ENCODE results near the gene BRK1. TPM values are rescaled to one million over a fixed set of nuclear protein-coding genes. Genes with fewer than 3 reads are reported as not detected.

The BRK1 gene
- polyA plus RNA-seq, 1 of the 3 experiments (the other 2 are of a cell fraction), result 211 TPM

DNA sequence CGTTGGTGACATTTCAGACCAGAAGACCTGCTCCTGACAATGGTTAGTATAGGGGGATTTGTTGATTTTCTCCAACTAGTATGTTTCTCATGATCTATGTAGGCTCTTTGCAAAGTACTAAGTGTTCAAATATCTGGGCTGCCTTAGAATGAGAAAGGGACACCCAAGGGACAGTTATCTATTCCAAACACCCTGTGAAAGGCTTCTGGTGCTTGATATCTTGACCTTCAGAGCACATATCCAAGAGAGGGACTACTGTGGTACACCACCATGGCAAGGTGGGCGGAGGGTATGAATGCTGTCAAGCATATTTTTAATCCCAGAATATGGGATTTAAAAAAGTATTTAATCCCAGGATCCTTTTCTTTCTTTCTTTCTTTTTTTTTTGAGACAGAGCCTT is 8.6 kb upstream of the BRK1 start:
- POLR2A ChIA-PET, result interaction anchor here (0.5 kb wide), 1 partner anchor 9 kb away, joined by 3 read pairs; no protein-coding TSS in a partner anchor
- no peaks in the 10 kb centered on the region for H3K27me3 ChIP-seq (ENCODE audit: insufficient read depth)
- WGBS (ENCODE audit: low lambda C conversion rate), result 59% methylated on average over 2 of the region's 2 CpGs

GRCh38 chr3:10108091-10108490 is 7.4 kb upstream of the BRK1 start, which contains the start of gene FANCD2OS:
FANCD2OS (minus strand) TSS chr3:10108255; CDS start chr3:10104774, 3,481 bp downstream.
- Histone ChIP-seq H3K4me3 (ENCODE audit: low read depth in 2 of 2, low read length in 1 of 2) (no peak within 1 kb of the TSS), H3K9me3 (no peaks in the 10 kb centered on the region), H3K4me2 (no peak within 1 kb of the TSS), H3K27ac (ENCODE audit: low read depth in 2 of 2, low read length in 1 of 2) (no peak within 1 kb of the TSS), H3K9ac (no peak within 1 kb of the TSS), H4K20me1 (ENCODE audit: insufficient read depth) (no peaks in the 10 kb centered on the region), H3F3A (replicated peaks; ENCODE audit: insufficient read depth) (no peaks in the 10 kb centered on the region), H3K36me3 (replicated peaks in 1 of 2; ENCODE audit: control insufficient read depth in 1 of 2, insufficient read depth in 2 of 2, low read length in 1 of 2) (no peaks in the 10 kb centered on the region), H3K4me1 (ENCODE audit: control insufficient read depth in 1 of 2, insufficient read depth in 2 of 2, low read depth in 1 of 2, low read length in 1 of 2) (no peaks in the 10 kb centered on the region), H3K79me2 (ENCODE audit: insufficient read depth) (no peaks in the 10 kb centered on the region), H2AFZ (ENCODE audit: low read depth) (no peak within 1 kb of the TSS), H3K9me2 (no peaks in the 10 kb centered on the region), H3K27me3 (ENCODE audit: insufficient read depth) (no peaks in the 10 kb centered on the region)
- 100% methylated on average over 4 of the region's 28 CpGs for WGBS (ENCODE audit: low lambda C conversion rate)
- POLR2A ChIA-PET, result no interaction called here
- CTCF ChIA-PET, result no interaction called here
- DNase-seq, result no peak
- no peak for TF ChIP-seq MXI1 (IDR thresholded peaks at IDR 0.05; ENCODE audit: low read depth, low read length)
- TF ChIP-seq ZBTB33 (IDR thresholded peaks at IDR 0.05; ENCODE audit: borderline replicate concordance, low read depth), result no peak
- TF ChIP-seq USF1 (IDR thresholded peaks at IDR 0.05; ENCODE audit: borderline replicate concordance, low read depth), result no peak
- TF ChIP-seq MAX (IDR thresholded peaks at IDR 0.05; ENCODE audit: low read depth), result no peak
- TF ChIP-seq, protein P1, sequence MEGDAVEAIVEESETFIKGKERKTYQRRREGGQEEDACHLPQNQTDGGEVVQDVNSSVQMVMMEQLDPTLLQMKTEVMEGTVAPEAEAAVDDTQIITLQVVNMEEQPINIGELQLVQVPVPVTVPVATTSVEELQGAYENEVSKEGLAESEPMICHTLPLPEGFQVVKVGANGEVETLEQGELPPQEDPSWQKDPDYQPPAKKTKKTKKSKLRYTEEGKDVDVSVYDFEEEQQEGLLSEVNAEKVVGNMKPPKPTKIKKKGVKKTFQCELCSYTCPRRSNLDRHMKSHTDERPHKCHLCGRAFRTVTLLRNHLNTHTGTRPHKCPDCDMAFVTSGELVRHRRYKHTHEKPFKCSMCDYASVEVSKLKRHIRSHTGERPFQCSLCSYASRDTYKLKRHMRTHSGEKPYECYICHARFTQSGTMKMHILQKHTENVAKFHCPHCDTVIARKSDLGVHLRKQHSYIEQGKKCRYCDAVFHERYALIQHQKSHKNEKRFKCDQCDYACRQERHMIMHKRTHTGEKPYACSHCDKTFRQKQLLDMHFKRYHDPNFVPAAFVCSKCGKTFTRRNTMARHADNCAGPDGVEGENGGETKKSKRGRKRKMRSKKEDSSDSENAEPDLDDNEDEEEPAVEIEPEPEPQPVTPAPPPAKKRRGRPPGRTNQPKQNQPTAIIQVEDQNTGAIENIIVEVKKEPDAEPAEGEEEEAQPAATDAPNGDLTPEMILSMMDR (IDR thresholded peaks at IDR 0.05), result no peak
- TF ChIP-seq TEAD4 (IDR thresholded peaks at IDR 0.05; ENCODE audit: borderline replicate concordance, insufficient read depth), result no peak
- no peak for TF ChIP-seq RFX5 (IDR thresholded peaks at IDR 0.05; ENCODE audit: low read length)

More for the DNA sequence above, 8.6 kb upstream of the BRK1 start:
- no peak overlapping the region for H3K27ac ChIP-seq (ENCODE audit: low read depth in 2 of 2, low read length in 1 of 2)
- H3K9me3 ChIP-seq, result no peaks in the 10 kb centered on the region
- no peak overlapping the region for H3K4me2 ChIP-seq
- H3K4me1 ChIP-seq (ENCODE audit: control insufficient read depth in 1 of 2, insufficient read depth in 2 of 2, low read depth in 1 of 2, low read length in 1 of 2), result no peaks in the 10 kb centered on the region
- no peak overlapping the region for H3K9ac ChIP-seq
- CTCF ChIA-PET, result no interaction called here
- H3K36me3 ChIP-seq (replicated peaks in 1 of 2; ENCODE audit: control insufficient read depth in 1 of 2, insufficient read depth in 2 of 2, low read length in 1 of 2), result no peaks in the 10 kb centered on the region
- TF ChIP-seq, protein P2, sequence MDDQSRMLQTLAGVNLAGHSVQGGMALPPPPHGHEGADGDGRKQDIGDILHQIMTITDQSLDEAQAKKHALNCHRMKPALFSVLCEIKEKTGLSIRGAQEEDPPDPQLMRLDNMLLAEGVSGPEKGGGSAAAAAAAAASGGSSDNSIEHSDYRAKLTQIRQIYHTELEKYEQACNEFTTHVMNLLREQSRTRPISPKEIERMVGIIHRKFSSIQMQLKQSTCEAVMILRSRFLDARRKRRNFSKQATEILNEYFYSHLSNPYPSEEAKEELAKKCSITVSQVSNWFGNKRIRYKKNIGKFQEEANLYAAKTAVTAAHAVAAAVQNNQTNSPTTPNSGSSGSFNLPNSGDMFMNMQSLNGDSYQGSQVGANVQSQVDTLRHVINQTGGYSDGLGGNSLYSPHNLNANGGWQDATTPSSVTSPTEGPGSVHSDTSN (IDR thresholded peaks at IDR 0.05), result no peak
- TF ChIP-seq FOSL2 (IDR thresholded peaks at IDR 0.05; ENCODE audit: borderline replicate concordance, low read depth) (no peak), SMC3 (IDR thresholded peaks at IDR 0.05; ENCODE audit: low read depth, low read length) (no peak), RXRA (IDR thresholded peaks at IDR 0.05; ENCODE audit: borderline replicate concordance, low read depth) (no peak), FOXM1 (IDR thresholded peaks at IDR 0.05; ENCODE audit: low read depth) (no peak), RAD21 (IDR thresholded peaks at IDR 0.05; ENCODE audit: low read length) (no peak), TAF1 (IDR thresholded peaks at IDR 0.05; ENCODE audit: borderline replicate concordance, low read depth, low read length) (no peak), GABPA (IDR thresholded peaks at IDR 0.05; ENCODE audit: low read depth) (no peak), RCOR1 (IDR thresholded peaks at IDR 0.05; ENCODE audit: low read length) (no peak), JUND (IDR thresholded peaks at IDR 0.05) (no peak), MAX (IDR thresholded peaks at IDR 0.05; ENCODE audit: low read depth) (no peak), MXI1 (IDR thresholded peaks at IDR 0.05; ENCODE audit: low read depth, low read length) (no peak)
- TF ChIP-seq, protein P3, sequence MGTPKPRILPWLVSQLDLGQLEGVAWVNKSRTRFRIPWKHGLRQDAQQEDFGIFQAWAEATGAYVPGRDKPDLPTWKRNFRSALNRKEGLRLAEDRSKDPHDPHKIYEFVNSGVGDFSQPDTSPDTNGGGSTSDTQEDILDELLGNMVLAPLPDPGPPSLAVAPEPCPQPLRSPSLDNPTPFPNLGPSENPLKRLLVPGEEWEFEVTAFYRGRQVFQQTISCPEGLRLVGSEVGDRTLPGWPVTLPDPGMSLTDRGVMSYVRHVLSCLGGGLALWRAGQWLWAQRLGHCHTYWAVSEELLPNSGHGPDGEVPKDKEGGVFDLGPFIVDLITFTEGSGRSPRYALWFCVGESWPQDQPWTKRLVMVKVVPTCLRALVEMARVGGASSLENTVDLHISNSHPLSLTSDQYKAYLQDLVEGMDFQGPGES (IDR thresholded peaks at IDR 0.05; ENCODE audit: low read depth, low read length), result no peak
- TF ChIP-seq, protein P1 (IDR thresholded peaks at IDR 0.05), result no peak
- H3K9me2 ChIP-seq, result no peaks in the 10 kb centered on the region
- H4K20me1 ChIP-seq (ENCODE audit: insufficient read depth), result no peaks in the 10 kb centered on the region
- no peaks in the 10 kb centered on the region for H3F3A ChIP-seq (replicated peaks; ENCODE audit: insufficient read depth)
- H3K79me2 ChIP-seq (ENCODE audit: insufficient read depth), result no peaks in the 10 kb centered on the region
- no peak for DNase-seq
- no peak overlapping the region for H3K4me3 ChIP-seq (ENCODE audit: low read depth in 2 of 2, low read length in 1 of 2)
- H2AFZ ChIP-seq (ENCODE audit: low read depth), result no peak overlapping the region
